ENCODE results near the gene PPP1R9B. TPM values are rescaled to one million over a fixed set of nuclear protein-coding genes. Genes with fewer than 3 reads are reported as not detected.

Gene PPP1R9B
- total RNA-seq, 1 donor from 2014 or later: 58.6 TPM

GRCh38 chr17:50129728-50130558, 20.5 kb downstream of the PPP1R9B start, which contains the start of gene SAMD14:
Gene SAMD14, minus strand, starts transcription at chr17:50130160. Its CDS starts 5,201 bp downstream, at chr17:50124959.
- Mint-ChIP-seq H3K4me1 (peaks cover 20% of the 10 kb centered on the region), H3K27me3 (ENCODE audit: low read depth) (peaks cover 8% of the 10 kb centered on the region), H3K36me3 (no peaks in the 10 kb centered on the region), H3K4me3 (peak within 1 kb of the TSS; percentile 93), H3K9me3 (no peaks in the 10 kb centered on the region), H3K27ac (peak within 1 kb of the TSS; percentile 91)
- TF ChIP-seq, protein P1, sequence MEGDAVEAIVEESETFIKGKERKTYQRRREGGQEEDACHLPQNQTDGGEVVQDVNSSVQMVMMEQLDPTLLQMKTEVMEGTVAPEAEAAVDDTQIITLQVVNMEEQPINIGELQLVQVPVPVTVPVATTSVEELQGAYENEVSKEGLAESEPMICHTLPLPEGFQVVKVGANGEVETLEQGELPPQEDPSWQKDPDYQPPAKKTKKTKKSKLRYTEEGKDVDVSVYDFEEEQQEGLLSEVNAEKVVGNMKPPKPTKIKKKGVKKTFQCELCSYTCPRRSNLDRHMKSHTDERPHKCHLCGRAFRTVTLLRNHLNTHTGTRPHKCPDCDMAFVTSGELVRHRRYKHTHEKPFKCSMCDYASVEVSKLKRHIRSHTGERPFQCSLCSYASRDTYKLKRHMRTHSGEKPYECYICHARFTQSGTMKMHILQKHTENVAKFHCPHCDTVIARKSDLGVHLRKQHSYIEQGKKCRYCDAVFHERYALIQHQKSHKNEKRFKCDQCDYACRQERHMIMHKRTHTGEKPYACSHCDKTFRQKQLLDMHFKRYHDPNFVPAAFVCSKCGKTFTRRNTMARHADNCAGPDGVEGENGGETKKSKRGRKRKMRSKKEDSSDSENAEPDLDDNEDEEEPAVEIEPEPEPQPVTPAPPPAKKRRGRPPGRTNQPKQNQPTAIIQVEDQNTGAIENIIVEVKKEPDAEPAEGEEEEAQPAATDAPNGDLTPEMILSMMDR (IDR thresholded peaks at IDR 0.05; ENCODE audit: unreplicated experiment): no peak
- peak in 1 of 2 experiments; percentile 64 for DNase-seq (ENCODE audit: low spot score in 2 of 2, unreplicated experiment in 2 of 2)

DNA sequence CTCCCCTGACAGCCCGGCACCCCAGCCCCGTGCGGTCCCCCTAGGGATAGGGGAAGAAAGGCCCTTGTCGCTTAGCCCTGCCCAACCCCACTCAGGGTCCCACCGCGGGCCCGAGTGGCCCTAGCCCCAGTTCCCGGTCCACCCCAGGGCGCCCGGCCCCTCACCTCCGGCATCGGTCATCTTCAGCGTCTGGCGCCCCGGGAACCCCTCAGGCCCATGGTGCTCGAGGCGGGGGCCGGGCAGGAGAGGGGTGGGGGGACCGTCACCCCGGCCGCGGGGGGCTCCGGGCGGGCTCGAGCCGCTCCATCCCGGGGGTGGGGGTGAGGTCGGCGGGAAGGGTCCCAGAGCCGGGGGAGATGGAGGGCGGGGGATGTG, 21.1 kb downstream of the PPP1R9B start:
- Mint-ChIP-seq H3K4me3 (peak overlapping the region; percentile 93), H3K9me3 (no peaks in the 10 kb centered on the region), H3K27ac (no peak overlapping the region), H3K36me3 (no peaks in the 10 kb centered on the region), H3K27me3 (ENCODE audit: low read depth) (peaks cover 8% of the 10 kb centered on the region), H3K4me1 (peaks cover 20% of the 10 kb centered on the region)
- no peak for DNase-seq (ENCODE audit: low spot score in 2 of 2, unreplicated experiment in 2 of 2)
- TF ChIP-seq, protein P1 (IDR thresholded peaks at IDR 0.05; ENCODE audit: unreplicated experiment): no peak

GRCh38 chr17:50128441-50129352, 21.8 kb downstream of the PPP1R9B start:
- H3K9me3 Mint-ChIP-seq: no peaks in the 10 kb centered on the region
- peak overlapping the region; percentile 93 for H3K4me3 Mint-ChIP-seq
- peaks cover 25% of the 10 kb centered on the region for H3K4me1 Mint-ChIP-seq
- peak in 1 of 2 experiments; percentile 59 for DNase-seq (ENCODE audit: low spot score in 2 of 2, unreplicated experiment in 2 of 2)
- TF ChIP-seq, protein P1 (IDR thresholded peaks at IDR 0.05; ENCODE audit: unreplicated experiment): no peak
- peak overlapping the region; percentile 91 for H3K27ac Mint-ChIP-seq
- peaks cover 8% of the 10 kb centered on the region for H3K27me3 Mint-ChIP-seq (ENCODE audit: low read depth)
- no peaks in the 10 kb centered on the region for H3K36me3 Mint-ChIP-seq

- no peaks in the 10 kb centered on the region for H3K9me3 Mint-ChIP-seq
- no peak for DNase-seq (ENCODE audit: low spot score in 2 of 2, unreplicated experiment in 2 of 2)
- H3K4me1 Mint-ChIP-seq: peaks cover 28% of the 10 kb centered on the region
- H3K4me3 Mint-ChIP-seq: peak overlapping the region; percentile 10
- no peaks in the 10 kb centered on the region for H3K36me3 Mint-ChIP-seq
- TF ChIP-seq, protein P1 (IDR thresholded peaks at IDR 0.05; ENCODE audit: unreplicated experiment): no peak
- peak overlapping the region; percentile 51 for H3K27ac Mint-ChIP-seq
- H3K27me3 Mint-ChIP-seq (ENCODE audit: low read depth): peaks cover 8% of the 10 kb centered on the region
Observed at GRCh38 chr17:50127697-50128361, 22.6 kb downstream of the PPP1R9B start.

DNA sequence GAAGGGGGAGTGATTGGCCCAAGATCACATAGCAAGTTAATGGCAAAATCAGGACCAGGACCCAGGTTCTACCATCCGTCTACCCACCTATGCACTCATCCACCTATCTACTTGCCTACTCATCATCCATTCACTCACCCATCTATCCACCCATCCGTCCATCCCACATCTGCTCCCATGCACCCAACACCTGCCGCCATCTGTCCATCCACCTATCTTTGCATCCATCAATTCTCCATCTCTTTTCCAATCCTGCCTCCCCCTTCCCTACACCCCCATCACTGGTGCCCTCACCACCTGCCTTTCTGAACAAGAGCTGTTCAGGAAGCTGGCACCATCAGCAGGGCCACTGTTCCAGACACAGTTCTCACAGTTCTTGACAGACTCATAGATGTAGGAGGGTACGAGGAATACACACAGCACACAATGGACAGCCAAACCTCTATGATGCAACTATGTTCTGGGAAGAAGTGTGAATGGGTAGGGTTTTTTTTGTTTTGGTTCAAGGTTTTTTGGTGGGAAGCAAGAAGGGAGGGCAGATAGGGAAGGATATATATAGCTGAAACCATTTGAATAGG, 25.0 kb downstream of the PPP1R9B start:
- no peak for DNase-seq (ENCODE audit: low spot score in 2 of 2, unreplicated experiment in 2 of 2)
- Mint-ChIP-seq H3K9me3 (no peaks in the 10 kb centered on the region), H3K4me1 (peaks cover 25% of the 10 kb centered on the region)

More for the DNA sequence above, 25.0 kb downstream of the PPP1R9B start:
- Mint-ChIP-seq H3K36me3 (no peaks in the 10 kb centered on the region), H3K27ac (no peak overlapping the region), H3K4me3 (no peak overlapping the region), H3K27me3 (ENCODE audit: low read depth) (peaks cover 3% of the 10 kb centered on the region)
- TF ChIP-seq, protein P1 (IDR thresholded peaks at IDR 0.05; ENCODE audit: unreplicated experiment): no peak
